CD14-positive monocyte (primary cell): ENCODE measurements around the gene CENPQ. TPM values are rescaled to one million over a fixed set of nuclear protein-coding genes. Genes with fewer than 3 reads are reported as not detected.

Experiments
- DNase-seq, 3 donors: peaks; one replicate each; pipeline ENCODE4 v3.0.0-alpha.2; 2011 to 2022
- H2AFZ ChIP-seq: 2 replicates; pipeline ENCODE4 v1.6.0; 2012; ENCODE audit warnings: mild to moderate bottlenecking, low read depth, low read length, inconsistent platforms; ENCODE audit not compliant: insufficient read depth, poor library complexity, severe bottlenecking
- H3K27ac ChIP-seq, 2 donors: 1 replicate in 1 of 2; 2 replicates in 1 of 2; pipeline ENCODE4 v1.5.1; 2012 to 2013; ENCODE audit warnings: low read length in 2 of 2, control low read depth in 1 of 2, inconsistent platforms in 1 of 2, low read depth in 1 of 2, mild to moderate bottlenecking in 1 of 2
- H3K27me3 ChIP-seq, 2 donors: one replicate each; pipeline versions ENCODE4 v1.6.0 to v1.6.1; 2011 to 2013; ENCODE audit warnings: low read length in 2 of 2; ENCODE audit not compliant: control insufficient read depth in 2 of 2, insufficient read depth in 2 of 2
- H3K36me3 ChIP-seq, 2 donors: replicated peaks in 1 of 2; 1 replicate in 1 of 2; 2 replicates in 1 of 2; pipeline versions ENCODE4 v1.5.1 to v1.6.1; 2012 to 2013; ENCODE audit warnings: low read length in 2 of 2, control low read depth in 1 of 2, inconsistent platforms in 1 of 2, mild to moderate bottlenecking in 1 of 2; ENCODE audit not compliant: insufficient read depth in 2 of 2, control insufficient read depth in 1 of 2
- H3K4me1 ChIP-seq, 2 donors: 1 replicate in 1 of 2; 2 replicates in 1 of 2; pipeline versions ENCODE4 v1.5.1 to v1.6.1; 2012 to 2013; ENCODE audit warnings: low read length in 2 of 2, control low read depth in 1 of 2, inconsistent platforms in 1 of 2, mild to moderate bottlenecking in 1 of 2, moderate library complexity in 1 of 2; ENCODE audit not compliant: insufficient read depth in 2 of 2, control insufficient read depth in 1 of 2
- H3K4me2 ChIP-seq: replicated peaks from 2 replicates; pipeline ENCODE3; 2012; ENCODE audit warnings: low read length, moderate library complexity, mild to moderate bottlenecking; ENCODE audit not compliant: poor library complexity, severe bottlenecking; ENCODE audit errors: extremely low read depth
- H3K4me3 ChIP-seq, 3 experiments: fragments of 200-600 bp in 1 of 3; sonication (generic) in 1 of 3; replicated peaks in 1 of 3; 1 replicate in 2 of 3; 2 replicates in 1 of 3; pipeline ENCODE4 v1.5.1; 2011 to 2013; ENCODE audit warnings: low read length in 3 of 3, mild to moderate bottlenecking in 3 of 3, control low read depth in 2 of 3, low read depth in 2 of 3, inconsistent platforms in 1 of 3, moderate library complexity in 1 of 3
- H3K79me2 ChIP-seq: 2 replicates; pipeline ENCODE4 v1.6.0; 2012; ENCODE audit warnings: mild to moderate bottlenecking, control low read depth, inconsistent platforms, low read length, moderate library complexity; ENCODE audit not compliant: insufficient read depth
- H3K9ac ChIP-seq: 2 replicates; pipeline ENCODE4 v1.6.0; 2017; ENCODE audit warnings: low read length, mild to moderate bottlenecking; ENCODE audit not compliant: insufficient read depth, poor library complexity, severe bottlenecking
- H3K9me3 ChIP-seq, 2 donors: replicated peaks in 1 of 2; 1 replicate in 1 of 2; 2 replicates in 1 of 2; pipeline versions ENCODE4 v1.5.1 to v1.6.1; 2012 to 2013; ENCODE audit warnings: low read length in 2 of 2, control low read depth in 1 of 2; ENCODE audit not compliant: control insufficient read depth in 1 of 2, insufficient read depth in 1 of 2
- H4K20me1 ChIP-seq: 2 replicates; pipeline ENCODE4 v1.6.0; 2012; ENCODE audit warnings: mild to moderate bottlenecking, low read length, control low read depth, moderate library complexity; ENCODE audit not compliant: insufficient read depth
- H3K27ac Mint-ChIP-seq, 7 donors: one replicate each; pipeline ENCODE4 v1.8.0; 2020; ENCODE audit warnings: mild to moderate bottlenecking in 7 of 7, mixed read lengths in 7 of 7, moderate library complexity in 6 of 7, inconsistent platforms in 2 of 7
- H3K27me3 Mint-ChIP-seq, 3 donors: one replicate each; pipeline ENCODE4 v1.8.0; 2021 to 2022; ENCODE audit warnings: low read depth in 3 of 3, mild to moderate bottlenecking in 3 of 3, mixed read lengths in 3 of 3, moderate library complexity in 3 of 3, inconsistent platforms in 1 of 3
- H3K36me3 Mint-ChIP-seq, 2 donors: one replicate each; pipeline ENCODE4 v1.8.0; 2020; ENCODE audit warnings: mixed read lengths in 2 of 2, inconsistent platforms in 1 of 2, mild to moderate bottlenecking in 1 of 2
- H3K4me1 Mint-ChIP-seq: one replicate; pipeline ENCODE4 v1.8.0; 2020; ENCODE audit warnings: mild to moderate bottlenecking, mixed read lengths
- H3K4me3 Mint-ChIP-seq, 2 donors: one replicate each; pipeline ENCODE4 v1.8.0; 2020; ENCODE audit warnings: mild to moderate bottlenecking in 2 of 2, mixed read lengths in 2 of 2, moderate library complexity in 1 of 2
- H3K9me3 Mint-ChIP-seq, 7 donors: one replicate each; pipeline ENCODE4 v1.8.0; 2020 to 2022; ENCODE audit warnings: mixed read lengths in 7 of 7, mild to moderate bottlenecking in 6 of 7, moderate library complexity in 6 of 7, inconsistent platforms in 2 of 7
- WGBS: methylation state at CpG from one replicate; pipeline ENCODE4 v1.1.5; 2013; ENCODE audit warnings: missing lambda C conversion rate; ENCODE audit not compliant: insufficient coverage; 5-methylcytosine and 5-hydroxymethylcytosine counted together
- intact Hi-C, 2 donors: fragments of 100-400 bp; cut with micrococcal nuclease; formaldehyde crosslinking; loops; one replicate each; pipeline versions ENCODE4 v1.15.0 to v1.15.1; 2023
- polyA plus RNA-seq, 3 donors: library from polyadenylated mRNA; depleted of rRNA in 1 of 3; unstranded in 2 of 3; stranded (reverse) in 1 of 3; fragments of 300-500 nt in 2 of 3; fragments of >200 nt in 1 of 3; fragmentation: Illumina TruSeq in 2 of 3; gene quantifications; 1 replicate in 2 of 3; 2 replicates in 1 of 3; pipeline ENCODE4 v1.2.3, GENCODE V29; 2012 to 2021
- TF ChIP-seq, protein P1 (sequence below): fragments of 200-600 bp; IDR thresholded peaks from one replicate; pipeline ENCODE4 v1.8.0; 2022; ENCODE audit warnings: antibody characterized with exemption, mild to moderate bottlenecking

Gene CENPQ
- polyA plus RNA-seq, 3 donors: 0.87 to 3.3 (median 3.0) TPM

DNA sequence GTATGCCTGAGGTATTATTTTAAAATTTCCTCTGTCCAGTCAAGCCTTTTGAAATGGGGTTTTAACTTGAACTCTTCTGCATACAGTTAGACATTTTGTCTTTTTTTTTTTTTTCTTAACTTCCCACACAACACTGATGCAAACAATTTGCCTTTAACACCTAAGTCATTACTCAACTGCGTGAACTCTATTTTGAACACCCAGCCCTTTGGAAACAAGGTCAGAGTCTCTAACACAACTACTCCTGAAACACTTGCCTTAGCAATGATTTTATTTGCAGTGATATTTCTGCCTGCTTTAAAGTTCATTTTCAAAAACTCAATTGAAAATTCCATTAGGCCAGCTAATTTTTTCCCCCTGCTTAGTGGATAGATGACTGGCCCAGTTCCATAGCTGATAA is 60.7 kb downstream of the CENPQ start:
- H3K9ac ChIP-seq: no peak overlapping the region
- no peak overlapping the region for H3K4me2 ChIP-seq
- no peaks in the 10 kb centered on the region for H4K20me1 ChIP-seq
- no peaks in the 10 kb centered on the region for H3K36me3 ChIP-seq
- no peak for DNase-seq
- Mint-ChIP-seq H3K4me1 (no peaks in the 10 kb centered on the region), H3K4me3 (no peak overlapping the region), H3K9me3 (no peaks in the 10 kb centered on the region), H3K27me3 (no peaks in the 10 kb centered on the region), H3K27ac (no peak overlapping the region), H3K36me3 (no peaks in the 10 kb centered on the region)
- no peaks in the 10 kb centered on the region for H3K79me2 ChIP-seq
- 100% methylated on average over 1 of the region's 1 CpG for WGBS
- intact Hi-C loops: no loop called here
- H3K9me3 ChIP-seq: no peaks in the 10 kb centered on the region
- no peaks in the 10 kb centered on the region for H3K27me3 ChIP-seq
- H3K4me1 ChIP-seq: no peaks in the 10 kb centered on the region
- no peak overlapping the region for H2AFZ ChIP-seq
- TF ChIP-seq, protein P1, sequence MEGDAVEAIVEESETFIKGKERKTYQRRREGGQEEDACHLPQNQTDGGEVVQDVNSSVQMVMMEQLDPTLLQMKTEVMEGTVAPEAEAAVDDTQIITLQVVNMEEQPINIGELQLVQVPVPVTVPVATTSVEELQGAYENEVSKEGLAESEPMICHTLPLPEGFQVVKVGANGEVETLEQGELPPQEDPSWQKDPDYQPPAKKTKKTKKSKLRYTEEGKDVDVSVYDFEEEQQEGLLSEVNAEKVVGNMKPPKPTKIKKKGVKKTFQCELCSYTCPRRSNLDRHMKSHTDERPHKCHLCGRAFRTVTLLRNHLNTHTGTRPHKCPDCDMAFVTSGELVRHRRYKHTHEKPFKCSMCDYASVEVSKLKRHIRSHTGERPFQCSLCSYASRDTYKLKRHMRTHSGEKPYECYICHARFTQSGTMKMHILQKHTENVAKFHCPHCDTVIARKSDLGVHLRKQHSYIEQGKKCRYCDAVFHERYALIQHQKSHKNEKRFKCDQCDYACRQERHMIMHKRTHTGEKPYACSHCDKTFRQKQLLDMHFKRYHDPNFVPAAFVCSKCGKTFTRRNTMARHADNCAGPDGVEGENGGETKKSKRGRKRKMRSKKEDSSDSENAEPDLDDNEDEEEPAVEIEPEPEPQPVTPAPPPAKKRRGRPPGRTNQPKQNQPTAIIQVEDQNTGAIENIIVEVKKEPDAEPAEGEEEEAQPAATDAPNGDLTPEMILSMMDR: no peak
- no peak overlapping the region for H3K4me3 ChIP-seq
- no peak overlapping the region for H3K27ac ChIP-seq

DNA sequence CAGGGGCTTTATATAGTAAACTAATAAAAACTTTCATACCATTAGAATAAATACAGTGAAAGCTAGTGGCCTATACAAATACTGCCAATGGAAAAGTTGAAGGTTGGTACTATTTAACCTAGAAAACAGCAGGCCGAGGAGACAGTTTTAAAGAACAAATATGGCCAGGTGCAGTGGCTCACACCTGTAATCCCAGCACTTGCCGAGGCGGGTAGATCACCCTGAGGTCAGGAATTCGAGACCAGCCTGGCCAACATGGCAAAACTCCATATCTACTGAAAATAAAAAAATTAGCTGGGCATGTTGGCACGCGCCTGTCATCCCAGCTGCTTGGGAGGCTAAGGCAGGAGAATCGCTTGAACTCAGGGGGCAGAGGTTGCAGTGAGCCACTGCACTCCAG is 61.4 kb downstream of the CENPQ start:
- no peak overlapping the region for H2AFZ ChIP-seq
- no peak for DNase-seq
- no peaks in the 10 kb centered on the region for H3K9me3 ChIP-seq
- no peak overlapping the region for H3K4me3 Mint-ChIP-seq
- TF ChIP-seq, protein P1: no peak
- H4K20me1 ChIP-seq: no peaks in the 10 kb centered on the region
- no peak overlapping the region for H3K4me2 ChIP-seq
- no peaks in the 10 kb centered on the region for H3K4me1 Mint-ChIP-seq
- H3K79me2 ChIP-seq: no peaks in the 10 kb centered on the region
- no peak overlapping the region for H3K9ac ChIP-seq
- H3K36me3 ChIP-seq: no peaks in the 10 kb centered on the region
- no peak overlapping the region for H3K4me3 ChIP-seq
- no peaks in the 10 kb centered on the region for H3K4me1 ChIP-seq
- no peak overlapping the region for H3K27ac ChIP-seq
- H3K9me3 Mint-ChIP-seq: no peaks in the 10 kb centered on the region
- H3K27me3 ChIP-seq: no peaks in the 10 kb centered on the region
- no peak overlapping the region for H3K27ac Mint-ChIP-seq
- peaks cover 0 to 2% (median 0%) of the 10 kb centered on the region in 3 donors for H3K27me3 Mint-ChIP-seq
- H3K36me3 Mint-ChIP-seq: no peaks in the 10 kb centered on the region
- WGBS: 96% methylated on average over 3 of the region's 7 CpGs
- intact Hi-C loops: no loop called here
